GM12874 (cell line): ENCODE results near the gene NSMF.

Experiments
- TF ChIP-seq, protein P1 (sequence below): IDR thresholded peaks from 2 replicates; pipeline ENCODE4 v1.5.1; 2011; ENCODE audit warnings: low read depth, mild to moderate bottlenecking, control low read depth, low read length, moderate library complexity; ENCODE audit not compliant: insufficient read depth

NSMF gene

DNA sequence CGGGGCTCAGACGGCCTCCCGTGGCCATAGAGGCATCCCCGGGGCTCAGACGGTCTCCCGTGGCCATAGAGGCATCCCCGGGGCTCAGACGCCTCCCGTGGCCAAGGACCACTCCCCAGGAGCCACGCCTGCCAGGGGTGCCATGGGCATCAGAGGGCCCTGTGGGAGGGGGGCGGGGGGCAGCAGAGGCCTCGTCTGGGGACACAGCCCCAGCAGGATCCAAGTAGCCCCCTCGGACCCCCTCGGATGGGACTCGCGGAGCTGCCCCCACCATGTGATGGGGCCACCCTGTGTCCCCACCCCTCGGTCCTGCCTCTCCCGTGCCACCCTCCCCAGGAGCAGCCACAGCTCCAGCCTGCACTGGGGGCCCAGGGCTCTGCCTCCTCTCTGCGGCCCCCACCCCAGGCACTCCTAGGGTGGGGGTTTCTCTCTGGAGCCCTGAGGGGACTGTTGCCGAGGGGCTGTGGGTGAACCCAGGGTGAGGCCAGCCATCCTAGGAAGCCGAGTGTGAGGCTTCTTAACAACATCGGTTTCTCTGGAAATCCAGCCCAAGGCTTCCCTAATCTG is 20.5 kb downstream of the NSMF start:
- TF ChIP-seq, protein P1, sequence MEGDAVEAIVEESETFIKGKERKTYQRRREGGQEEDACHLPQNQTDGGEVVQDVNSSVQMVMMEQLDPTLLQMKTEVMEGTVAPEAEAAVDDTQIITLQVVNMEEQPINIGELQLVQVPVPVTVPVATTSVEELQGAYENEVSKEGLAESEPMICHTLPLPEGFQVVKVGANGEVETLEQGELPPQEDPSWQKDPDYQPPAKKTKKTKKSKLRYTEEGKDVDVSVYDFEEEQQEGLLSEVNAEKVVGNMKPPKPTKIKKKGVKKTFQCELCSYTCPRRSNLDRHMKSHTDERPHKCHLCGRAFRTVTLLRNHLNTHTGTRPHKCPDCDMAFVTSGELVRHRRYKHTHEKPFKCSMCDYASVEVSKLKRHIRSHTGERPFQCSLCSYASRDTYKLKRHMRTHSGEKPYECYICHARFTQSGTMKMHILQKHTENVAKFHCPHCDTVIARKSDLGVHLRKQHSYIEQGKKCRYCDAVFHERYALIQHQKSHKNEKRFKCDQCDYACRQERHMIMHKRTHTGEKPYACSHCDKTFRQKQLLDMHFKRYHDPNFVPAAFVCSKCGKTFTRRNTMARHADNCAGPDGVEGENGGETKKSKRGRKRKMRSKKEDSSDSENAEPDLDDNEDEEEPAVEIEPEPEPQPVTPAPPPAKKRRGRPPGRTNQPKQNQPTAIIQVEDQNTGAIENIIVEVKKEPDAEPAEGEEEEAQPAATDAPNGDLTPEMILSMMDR = no peak

DNA sequence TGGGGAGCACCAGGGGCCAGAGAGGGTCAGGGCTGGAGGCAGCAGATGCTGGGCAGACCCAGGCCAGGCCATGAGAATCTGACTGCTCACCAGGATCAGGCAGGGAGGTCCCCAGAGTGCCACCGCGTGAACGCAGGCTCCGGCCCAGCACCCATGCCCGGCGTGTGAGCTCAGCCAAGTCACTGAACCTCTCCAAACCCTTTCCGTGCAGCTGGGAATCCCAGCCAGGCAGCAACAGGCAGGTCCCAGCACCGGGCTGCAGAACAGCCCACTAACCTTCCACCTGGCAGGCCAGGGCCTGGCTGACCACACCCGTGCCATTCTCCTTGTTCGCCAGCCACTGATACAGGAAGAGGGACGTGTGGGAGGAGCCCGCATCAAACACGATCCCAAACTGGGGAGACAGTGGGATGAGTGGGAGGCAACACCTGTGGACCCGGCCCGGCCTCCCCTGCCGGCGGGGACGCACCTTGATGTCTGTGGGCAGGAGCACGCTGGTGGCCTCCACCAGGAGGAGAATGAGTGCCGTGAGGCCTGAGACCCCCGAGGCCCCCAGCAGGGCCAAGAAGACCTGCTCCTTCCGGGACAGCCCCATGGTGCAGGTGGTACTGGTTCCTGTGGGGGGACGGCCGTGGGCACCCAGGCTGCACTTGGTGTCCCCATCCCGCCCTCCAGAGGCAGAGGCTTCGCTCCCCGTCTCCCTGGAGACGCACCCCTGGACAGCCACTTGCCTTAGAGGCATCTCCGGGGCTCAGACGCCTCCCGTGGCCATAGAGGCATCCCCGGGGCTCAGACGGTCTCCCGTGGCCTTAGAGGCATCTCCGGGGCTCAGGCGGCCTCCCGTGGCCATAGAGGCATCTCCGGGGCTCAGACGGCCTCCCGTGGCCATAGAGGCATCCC is 21.2 kb downstream of the NSMF start:
- TF ChIP-seq, protein P1 = no peak

DNA sequence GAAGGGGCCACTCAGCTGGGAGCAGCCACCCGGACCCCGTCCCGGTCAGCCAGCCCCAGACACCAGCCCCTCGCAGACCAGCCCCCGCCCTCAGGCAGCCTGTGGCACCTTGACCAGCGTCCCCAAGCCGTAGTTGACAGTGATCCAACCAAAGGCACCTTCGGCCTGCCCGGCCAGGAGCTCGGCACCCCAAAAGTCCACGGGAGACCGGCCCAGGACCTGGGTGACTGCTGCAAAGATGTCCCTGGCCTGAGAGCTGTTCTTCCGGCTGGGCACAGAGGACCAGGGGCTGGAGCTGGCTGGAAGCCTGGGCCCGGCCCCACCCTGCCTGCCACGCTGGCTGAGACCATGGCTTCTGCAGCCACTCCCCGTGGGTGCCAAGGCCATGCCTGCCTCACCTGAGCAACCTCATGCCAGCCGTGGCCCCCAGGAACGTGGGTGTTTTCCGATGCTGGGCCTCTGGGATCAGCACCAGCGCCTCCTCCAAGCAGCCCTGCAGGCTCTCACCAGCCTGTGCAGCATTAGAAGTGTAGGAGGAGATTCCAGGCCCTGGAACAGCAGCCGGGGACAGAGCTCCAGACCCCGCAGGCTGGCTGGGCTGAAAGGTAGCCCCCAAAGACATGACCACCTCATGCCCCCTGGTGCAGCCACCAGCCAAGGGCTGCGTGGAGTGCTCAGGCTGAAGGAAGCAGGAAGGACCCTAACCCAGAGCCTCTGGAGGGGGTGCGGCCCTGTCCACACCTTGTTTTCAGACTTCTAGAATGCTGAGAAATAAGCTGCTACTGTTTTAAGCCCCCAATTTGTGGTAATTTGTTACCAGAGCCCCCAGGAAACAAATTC is 22.2 kb downstream of the NSMF start:
- TF ChIP-seq, protein P1 = no peak

DNA sequence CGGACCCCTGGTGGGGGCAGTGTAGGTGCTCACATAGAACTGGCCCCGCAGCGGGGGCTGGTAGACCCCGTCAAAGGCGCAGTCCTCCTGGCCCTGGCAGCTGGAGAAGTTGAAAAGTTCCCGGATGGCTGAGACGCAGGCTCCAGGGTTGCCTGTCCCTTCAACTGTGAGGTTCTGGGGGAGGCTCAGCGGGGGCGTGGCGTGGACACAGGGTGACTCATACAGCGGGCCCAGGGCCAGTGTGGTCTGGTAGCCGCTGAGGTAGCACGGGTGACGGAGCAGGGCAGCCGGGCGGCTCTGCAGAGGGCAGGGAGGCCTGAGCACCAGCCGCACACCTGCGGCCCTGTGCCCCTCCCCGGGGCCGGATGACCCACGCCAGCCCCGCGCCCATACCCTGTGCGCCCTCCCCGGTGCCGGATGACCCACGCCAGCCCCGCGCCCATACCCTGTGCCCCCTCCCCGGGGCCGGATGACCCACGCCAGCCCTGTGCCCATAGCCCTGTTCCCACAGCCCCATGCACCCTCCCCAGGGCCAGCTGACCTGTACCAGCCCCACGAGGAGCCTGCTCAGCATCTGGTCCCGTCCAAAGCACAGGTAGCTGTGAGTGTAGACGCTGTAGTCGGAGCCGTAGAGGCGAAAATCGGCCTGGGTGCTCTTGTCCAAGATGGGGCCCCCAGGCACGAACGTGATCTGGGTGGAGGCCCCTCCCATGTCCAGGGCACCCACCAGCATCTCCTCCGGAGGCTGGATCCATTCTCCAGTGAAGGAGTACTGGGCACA is 23.0 kb downstream of the NSMF start:
- TF ChIP-seq, protein P1 = no peak

DNA sequence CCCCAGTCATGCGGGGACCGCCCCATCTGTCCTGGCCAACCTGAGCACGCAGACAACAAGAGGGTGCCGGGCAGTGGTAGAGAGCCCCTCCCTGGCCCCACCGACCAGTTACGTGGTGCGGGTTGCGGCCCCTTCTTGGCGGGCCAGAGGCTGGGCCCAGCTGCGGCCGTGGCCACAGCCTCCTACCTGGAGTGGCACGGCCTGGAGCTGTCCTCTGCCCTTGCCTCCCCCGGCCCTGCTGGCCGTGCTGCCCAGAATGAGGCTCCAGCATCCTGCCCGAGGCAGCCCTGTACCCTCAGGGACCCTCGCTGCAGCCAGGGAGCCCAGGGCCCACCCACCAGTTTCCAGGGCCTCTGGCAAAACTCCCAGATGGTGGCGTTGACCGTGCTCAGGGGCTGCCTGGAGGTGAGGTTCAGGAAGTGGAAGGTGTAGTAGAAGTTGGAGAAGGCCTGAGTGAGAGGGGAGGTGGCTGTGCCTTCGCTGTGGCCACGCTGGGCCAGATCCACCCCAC is 23.7 kb downstream of the NSMF start:
- TF ChIP-seq, protein P1 = no peak

DNA sequence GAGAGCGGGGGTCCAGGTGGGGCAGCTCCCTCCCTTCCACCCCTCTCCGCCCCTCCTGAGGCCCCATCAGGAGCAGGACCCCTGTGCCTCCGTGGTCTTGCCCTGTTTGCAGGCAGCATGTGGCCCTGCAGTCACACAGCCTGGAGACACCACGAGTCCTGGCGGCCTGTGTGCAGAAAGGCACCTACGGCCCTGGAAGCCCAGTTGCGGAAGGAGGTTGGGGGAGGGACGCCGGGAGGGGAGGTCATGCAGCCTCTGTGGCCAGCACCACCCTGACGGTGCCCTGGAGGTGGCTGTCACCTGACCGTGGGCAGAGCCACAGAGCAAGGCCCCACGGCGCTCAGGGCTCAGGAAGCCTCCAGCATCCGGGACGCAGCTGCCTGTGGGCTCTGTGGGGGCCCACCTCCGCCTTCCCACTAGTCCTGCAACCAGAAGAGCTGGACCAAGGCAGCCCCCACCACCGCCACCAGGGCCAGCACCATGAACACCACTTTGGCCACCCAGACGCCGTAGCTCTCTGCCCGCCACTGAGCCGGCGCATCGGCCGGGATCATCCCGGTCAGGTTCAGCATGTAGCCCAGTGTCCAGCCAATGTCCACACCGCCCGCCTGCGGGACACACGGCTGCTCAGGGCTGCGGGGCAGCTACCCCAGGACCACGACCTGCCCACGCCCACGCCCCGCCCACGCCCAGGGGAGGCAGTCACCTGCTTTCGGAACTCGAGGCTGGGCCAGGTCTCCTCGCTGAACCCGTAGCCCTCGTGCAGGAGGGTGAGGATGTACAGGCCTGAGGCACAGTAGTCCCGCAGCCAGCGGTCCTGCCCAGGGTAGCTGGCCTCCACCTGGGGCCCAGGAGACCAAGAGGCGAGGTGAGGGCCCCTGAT is 24.4 kb downstream of the NSMF start:
- TF ChIP-seq, protein P1 = no peak
